ENCODE measurements around the gene SERPINB8. TPM values are rescaled to one million over a fixed set of nuclear protein-coding genes. Genes with fewer than 3 reads are reported as not detected.

The SERPINB8 gene
- total RNA-seq, 1 donor from 2014 or later: 11.5 TPM

- no peak for DNase-seq (ENCODE audit: low read depth)
- H3K4me3 ChIP-seq (ENCODE audit: low read depth, low read length): no peak overlapping the region
- TF ChIP-seq CTCF (conservative IDR thresholded peaks at IDR 0.05; ENCODE audit: low read depth, low read length): no peak
Observed at GRCh38 chr18:63992751-63993150, 22.9 kb downstream of the SERPINB8 start.

- TF ChIP-seq CTCF (conservative IDR thresholded peaks at IDR 0.05; ENCODE audit: low read depth, low read length): peak; percentile 87
- H3K4me3 ChIP-seq (ENCODE audit: low read depth, low read length): no peak overlapping the region
- DNase-seq (ENCODE audit: low read depth): no peak
Observed at GRCh38 chr18:63994783-63995399, 25.0 kb downstream of the SERPINB8 start.

- DNase-seq (ENCODE audit: low read depth): no peak
- no peak overlapping the region for H3K4me3 ChIP-seq (ENCODE audit: low read depth, low read length)
Observed at GRCh38 chr18:63997041-63997440, 27.2 kb downstream of the SERPINB8 start.

GRCh38 chr18:63997606-63998005, 27.7 kb downstream of the SERPINB8 start:
- DNase-seq (ENCODE audit: low read depth): no peak
- no peak for TF ChIP-seq CTCF (conservative IDR thresholded peaks at IDR 0.05; ENCODE audit: low read depth, low read length)
- H3K4me3 ChIP-seq (ENCODE audit: low read depth, low read length): no peak overlapping the region

More at GRCh38 chr18:63997041-63997440, 27.2 kb downstream of the SERPINB8 start:
- TF ChIP-seq CTCF (conservative IDR thresholded peaks at IDR 0.05; ENCODE audit: low read depth, low read length): no peak

GRCh38 chr18:63999871-64000270, 30.0 kb downstream of the SERPINB8 start:
- no peak for TF ChIP-seq CTCF (conservative IDR thresholded peaks at IDR 0.05; ENCODE audit: low read depth, low read length)
- no peak overlapping the region for H3K4me3 ChIP-seq (ENCODE audit: low read depth, low read length)
- DNase-seq (ENCODE audit: low read depth): no peak

- DNase-seq (ENCODE audit: low read depth): no peak
- TF ChIP-seq CTCF (conservative IDR thresholded peaks at IDR 0.05; ENCODE audit: low read depth, low read length): no peak
Observed at GRCh38 chr18:64002581-64002980, 32.7 kb downstream of the SERPINB8 start.

GRCh38 chr18:64009305-64009704, 39.4 kb downstream of the SERPINB8 start:
- no peak for DNase-seq (ENCODE audit: low read depth)
- H3K4me3 ChIP-seq (ENCODE audit: low read depth, low read length): no peak overlapping the region
- no peak for TF ChIP-seq CTCF (conservative IDR thresholded peaks at IDR 0.05; ENCODE audit: low read depth, low read length)

More at GRCh38 chr18:64002581-64002980, 32.7 kb downstream of the SERPINB8 start:
- H3K4me3 ChIP-seq (ENCODE audit: low read depth, low read length): no peak overlapping the region

Measured in epithelial cell of proximal tubule (primary cell).